Fibroblast of lung (primary cell): ENCODE results near the gene GNL1.

Experiments used
- EZH2 ChIP-seq: IDR thresholded peaks from 2 replicates; pipeline ENCODE4 v1.5.1; 2012; ENCODE audit warnings: low read length, control low read depth, mild to moderate bottlenecking; ENCODE audit errors: missing control alignments
- TF ChIP-seq, protein P1 (sequence below), 2 donors: IDR thresholded peaks in 1 of 2; conservative IDR thresholded peaks in 1 of 2; 1 replicate in 1 of 2; 2 replicates in 1 of 2; pipeline ENCODE4 v1.5.1; 2011 to 2012; ENCODE audit warnings: low read length in 2 of 2, control low read depth in 1 of 2, inconsistent platforms in 1 of 2, low read depth in 1 of 2, mild to moderate bottlenecking in 1 of 2

DNA sequence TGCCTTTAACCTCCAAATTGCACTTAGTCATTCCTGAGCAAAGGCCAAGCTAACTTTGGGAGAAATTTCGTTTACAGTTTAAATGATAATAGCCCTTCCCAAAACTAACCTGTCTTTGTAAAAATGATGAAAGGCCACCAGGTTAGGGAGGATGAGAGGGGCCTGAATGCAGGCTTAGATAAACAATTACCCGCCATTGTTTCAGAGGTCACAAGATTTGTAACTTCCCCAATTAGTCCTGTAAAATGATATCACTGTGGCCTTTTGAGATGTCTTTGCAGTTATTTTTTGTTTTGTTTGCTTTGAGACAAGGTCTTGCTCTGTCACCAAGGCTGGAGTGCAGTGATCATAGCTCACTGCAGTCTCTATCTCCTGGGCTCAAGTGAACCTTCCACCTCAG, 26.3 kb downstream of the GNL1 start:
- TF ChIP-seq, protein P1, sequence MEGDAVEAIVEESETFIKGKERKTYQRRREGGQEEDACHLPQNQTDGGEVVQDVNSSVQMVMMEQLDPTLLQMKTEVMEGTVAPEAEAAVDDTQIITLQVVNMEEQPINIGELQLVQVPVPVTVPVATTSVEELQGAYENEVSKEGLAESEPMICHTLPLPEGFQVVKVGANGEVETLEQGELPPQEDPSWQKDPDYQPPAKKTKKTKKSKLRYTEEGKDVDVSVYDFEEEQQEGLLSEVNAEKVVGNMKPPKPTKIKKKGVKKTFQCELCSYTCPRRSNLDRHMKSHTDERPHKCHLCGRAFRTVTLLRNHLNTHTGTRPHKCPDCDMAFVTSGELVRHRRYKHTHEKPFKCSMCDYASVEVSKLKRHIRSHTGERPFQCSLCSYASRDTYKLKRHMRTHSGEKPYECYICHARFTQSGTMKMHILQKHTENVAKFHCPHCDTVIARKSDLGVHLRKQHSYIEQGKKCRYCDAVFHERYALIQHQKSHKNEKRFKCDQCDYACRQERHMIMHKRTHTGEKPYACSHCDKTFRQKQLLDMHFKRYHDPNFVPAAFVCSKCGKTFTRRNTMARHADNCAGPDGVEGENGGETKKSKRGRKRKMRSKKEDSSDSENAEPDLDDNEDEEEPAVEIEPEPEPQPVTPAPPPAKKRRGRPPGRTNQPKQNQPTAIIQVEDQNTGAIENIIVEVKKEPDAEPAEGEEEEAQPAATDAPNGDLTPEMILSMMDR (conservative IDR thresholded peaks at IDR 0.05 in 1 of 2, IDR thresholded peaks at IDR 0.05 in 1 of 2; ENCODE audit: low read depth in 1 of 2, low read length in 2 of 2): no peak
- no peak for TF ChIP-seq EZH2
